ENCODE data around the gene TPX2.

- no peak for TF ChIP-seq CTCF (IDR thresholded peaks at IDR 0.05)
- TF ChIP-seq POLR2A (IDR thresholded peaks at IDR 0.05): no peak
Observed at GRCh38 chr20:31816221-31816620, 77.1 kb downstream of the TPX2 start.
